GM12864 (cell line): Measurements from ENCODE around the gene ADCY4.
A peak's percentile ranks its signal among the peaks of the same experiment; 100 is the strongest.

ENCODE experiments used
- DNase-seq: peaks from one replicate; pipeline ENCODE4 v3.0.0-alpha.2; 2011; ENCODE audit warnings: low read depth
- H3K4me3 ChIP-seq: 2 replicates; pipeline ENCODE4 v1.5.1; 2011; ENCODE audit warnings: mild to moderate bottlenecking, low read depth, low read length, control low read depth
- CTCF ChIP-seq: IDR thresholded peaks from 2 replicates; pipeline ENCODE4 v1.5.1; 2011; ENCODE audit warnings: low read depth, mild to moderate bottlenecking, moderate library complexity, low read length, control low read depth, inconsistent platforms; ENCODE audit errors: missing control alignments

ADCY4 gene

GRCh38 chr14:24334431-24335291 is at the start of gene ADCY4:
TSS of gene ADCY4 (minus strand) at chr14:24335071. CDS start at chr14:24334652, 419 bp downstream.
- TF ChIP-seq CTCF, result no peak
- DNase-seq, result no peak
- peak within 1 kb of the TSS; percentile 9; the same call in 1 of the 2 replicates for H3K4me3 ChIP-seq

GRCh38 chr14:24384169-24384568 is 49.3 kb upstream of the ADCY4 start:
- no peak for TF ChIP-seq CTCF
- H3K4me3 ChIP-seq, result no peak overlapping the region
- DNase-seq, result no peak

DNA sequence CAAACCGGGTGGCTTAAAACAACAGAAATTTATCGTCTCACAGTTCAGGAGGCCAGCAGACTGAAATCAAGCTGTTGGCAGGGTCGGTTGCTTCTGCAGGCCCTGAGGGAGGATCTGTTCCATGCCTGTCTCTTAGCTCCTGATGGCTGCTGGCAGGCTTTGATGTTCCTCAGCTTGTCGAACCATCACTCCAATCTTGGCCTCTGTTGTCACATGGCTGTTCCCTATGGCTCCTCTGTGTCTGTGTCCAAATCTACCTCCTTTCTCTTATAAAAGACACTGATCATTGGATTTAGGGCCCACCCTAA is 47.1 kb upstream of the ADCY4 start:
- no peak for DNase-seq
- TF ChIP-seq CTCF, result no peak
- H3K4me3 ChIP-seq, result no peak overlapping the region

GRCh38 chr14:24381363-24382063 is 46.6 kb upstream of the ADCY4 start:
- no peak for TF ChIP-seq CTCF
- H3K4me3 ChIP-seq, result no peak overlapping the region
- DNase-seq, result no peak

DNA sequence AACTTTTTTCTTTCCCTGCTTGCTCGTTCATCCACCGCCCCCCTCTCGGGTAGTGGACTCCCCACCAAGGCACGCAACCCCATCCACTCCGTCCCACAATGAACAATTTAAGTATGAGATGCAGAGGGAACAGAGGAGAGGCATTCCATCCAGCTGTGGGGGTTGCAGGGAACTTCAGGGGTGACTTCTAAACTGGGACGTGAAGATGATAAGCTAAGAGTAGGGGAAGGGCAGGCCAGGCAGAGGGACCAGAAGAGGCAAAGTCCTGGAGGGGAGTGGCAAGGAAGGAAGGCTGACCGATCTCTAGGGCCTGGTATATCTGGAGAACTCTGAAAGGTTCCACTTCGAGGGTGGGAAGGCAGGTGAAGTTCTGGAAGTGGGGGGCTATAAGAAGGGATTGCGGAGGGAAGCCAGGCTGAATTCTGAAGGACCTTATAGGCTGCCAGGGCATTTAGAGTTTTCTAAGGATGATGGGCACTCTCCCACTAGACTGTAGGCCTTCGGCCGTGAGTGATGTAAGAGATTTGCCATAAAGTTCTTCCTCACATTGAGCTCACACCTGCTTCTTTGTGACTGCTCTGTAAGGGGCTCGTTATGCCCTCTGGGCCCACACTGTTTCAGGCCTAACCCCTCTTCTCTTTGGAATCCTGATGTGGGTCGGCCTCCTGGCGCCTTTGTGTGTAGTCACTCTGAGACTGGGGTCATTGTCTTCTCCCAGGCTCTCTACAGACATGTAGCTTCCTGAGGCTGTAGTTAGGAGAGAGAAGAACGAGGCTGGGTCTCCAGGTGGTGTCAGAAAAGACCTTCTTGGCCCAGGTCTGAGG is 45.2 kb upstream of the ADCY4 start:
- TF ChIP-seq CTCF, result no peak
- H3K4me3 ChIP-seq, result no peak overlapping the region
- no peak for DNase-seq

GRCh38 chr14:24378981-24379906 is 44.4 kb upstream of the ADCY4 start:
- TF ChIP-seq CTCF, result no peak
- no peak for DNase-seq

More at GRCh38 chr14:24378981-24379906, 44.4 kb upstream of the ADCY4 start:
- no peak overlapping the region for H3K4me3 ChIP-seq
